K562 (cell line): ENCODE data around the gene BEND4.
"Not testable (repeated sequence)": the region's sequence is repeated elsewhere in the genome, so short reads cannot be mapped to it uniquely, and the experiment has no call there.

Source experiments
- CEBPB ChIP-seq: fragments of 450-650 bp; IDR thresholded peaks from 2 replicates; pipeline ENCODE4 v1.6.1; 2016; ENCODE audit warnings: missing genetic modification characterization, missing compliant biosample characterization
- EP300 ChIP-seq: IDR thresholded peaks from 2 replicates; pipeline ENCODE4 v1.6.1; 2012; ENCODE audit warnings: low read length, improper control_type of control experiment
- FOSL1 ChIP-seq: fragments of 200-800 bp; sonication (Bioruptor generic); conservative IDR thresholded peaks from 2 replicates; pipeline ENCODE4 v1.6.1; 2016; ENCODE audit warnings: missing genetic modification characterization, missing compliant biosample characterization
- GTF2F1 ChIP-seq: IDR thresholded peaks from 2 replicates; pipeline ENCODE4 v1.6.1; 2011; ENCODE audit warnings: low read depth, low read length, improper control_type of control experiment
- HES1 ChIP-seq: fragments of 450-650 bp; IDR thresholded peaks from 2 replicates; pipeline ENCODE4 v1.6.1; 2016; ENCODE audit warnings: low read depth, mild to moderate bottlenecking, moderate library complexity
- MAFK ChIP-seq: IDR thresholded peaks from 2 replicates; pipeline ENCODE4 v1.6.1; 2011; ENCODE audit warnings: low read length, improper control_type of control experiment
- NFYB ChIP-seq: IDR thresholded peaks from 2 replicates; pipeline ENCODE4 v1.6.1; 2011; ENCODE audit warnings: mild to moderate bottlenecking, moderate library complexity; ENCODE audit not compliant: insufficient read length; ENCODE audit errors: extremely low read depth
- TBL1XR1 ChIP-seq, 2 experiments: IDR thresholded peaks; 2 replicates each; pipeline ENCODE4 v1.6.1; 2012; ENCODE audit warnings: improper control_type of control experiment in 2 of 2, low read length in 2 of 2, mild to moderate bottlenecking in 1 of 2
- TOE1 ChIP-seq, 2 experiments: fragments of 450-650 bp in 1 of 2; sonication (generic) in 1 of 2; formaldehyde crosslinking in 1 of 2; IDR thresholded peaks; 2 replicates each; pipeline versions ENCODE4 v1.7.1 to v1.8.0; 2016 to 2022; ENCODE audit warnings: borderline replicate concordance in 2 of 2, mild to moderate bottlenecking in 2 of 2, antibody characterized with exemption in 1 of 2, inconsistent platforms in 1 of 2, low read depth in 1 of 2, missing genetic modification reagents in 1 of 2, moderate library complexity in 1 of 2
- ZKSCAN1 ChIP-seq: fragments of 150-350 bp; IDR thresholded peaks from 2 replicates; pipeline ENCODE4 v1.6.1; 2016; ENCODE audit warnings: low read depth, low read length
- ZZZ3 ChIP-seq: fragments of 450-650 bp; IDR thresholded peaks from 2 replicates; pipeline ENCODE4 v1.6.1; 2016; ENCODE audit warnings: antibody characterized with exemption, mild to moderate bottlenecking, moderate library complexity
- TF ChIP-seq, protein P1 (sequence below), 3 experiments: IDR thresholded peaks in 2 of 3; conservative IDR thresholded peaks in 1 of 3; 2 replicates each; pipeline ENCODE4 v1.5.1; 2011 to 2012; ENCODE audit warnings: low read length in 3 of 3, mild to moderate bottlenecking in 3 of 3, control low read depth in 2 of 3, improper control_type of control experiment in 1 of 3, inconsistent platforms in 1 of 3, low read depth in 1 of 3, mixed read lengths in 1 of 3, moderate library complexity in 1 of 3; ENCODE audit not compliant: insufficient read depth in 2 of 3

GRCh38 chr4:42166186-42166585 lies 13.7 kb upstream of the BEND4 start:
- not testable (repeated sequence) for TF ChIP-seq CEBPB (tag); HES1; FOSL1 (tag); MAFK; ZZZ3; ZKSCAN1; NFYB; TBL1XR1 (IDR thresholded peaks at IDR 0.05; ENCODE audit: low read length in 2 of 2); EP300; GTF2F1; TOE1 (IDR thresholded peaks at IDR 0.05; ENCODE audit: borderline replicate concordance); TOE1 (CRISPR knock-in tag; IDR thresholded peaks at IDR 0.05; ENCODE audit: borderline replicate concordance, low read depth)
- TF ChIP-seq, protein P1, sequence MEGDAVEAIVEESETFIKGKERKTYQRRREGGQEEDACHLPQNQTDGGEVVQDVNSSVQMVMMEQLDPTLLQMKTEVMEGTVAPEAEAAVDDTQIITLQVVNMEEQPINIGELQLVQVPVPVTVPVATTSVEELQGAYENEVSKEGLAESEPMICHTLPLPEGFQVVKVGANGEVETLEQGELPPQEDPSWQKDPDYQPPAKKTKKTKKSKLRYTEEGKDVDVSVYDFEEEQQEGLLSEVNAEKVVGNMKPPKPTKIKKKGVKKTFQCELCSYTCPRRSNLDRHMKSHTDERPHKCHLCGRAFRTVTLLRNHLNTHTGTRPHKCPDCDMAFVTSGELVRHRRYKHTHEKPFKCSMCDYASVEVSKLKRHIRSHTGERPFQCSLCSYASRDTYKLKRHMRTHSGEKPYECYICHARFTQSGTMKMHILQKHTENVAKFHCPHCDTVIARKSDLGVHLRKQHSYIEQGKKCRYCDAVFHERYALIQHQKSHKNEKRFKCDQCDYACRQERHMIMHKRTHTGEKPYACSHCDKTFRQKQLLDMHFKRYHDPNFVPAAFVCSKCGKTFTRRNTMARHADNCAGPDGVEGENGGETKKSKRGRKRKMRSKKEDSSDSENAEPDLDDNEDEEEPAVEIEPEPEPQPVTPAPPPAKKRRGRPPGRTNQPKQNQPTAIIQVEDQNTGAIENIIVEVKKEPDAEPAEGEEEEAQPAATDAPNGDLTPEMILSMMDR (IDR thresholded peaks at IDR 0.05 in 2 of 3, conservative IDR thresholded peaks at IDR 0.05 in 1 of 3; ENCODE audit: insufficient read depth in 2 of 3, low read depth in 1 of 3, low read length in 3 of 3) = not testable (repeated sequence)
